NCI-H524 (cell line): ENCODE results near the gene ARPC2.

Experiments
- DNase-seq, 2 experiments: peaks; one replicate each; lab custom pipeline; 2025; lab: John Stamatoyannopoulos, UW

Gene ARPC2

DNA sequence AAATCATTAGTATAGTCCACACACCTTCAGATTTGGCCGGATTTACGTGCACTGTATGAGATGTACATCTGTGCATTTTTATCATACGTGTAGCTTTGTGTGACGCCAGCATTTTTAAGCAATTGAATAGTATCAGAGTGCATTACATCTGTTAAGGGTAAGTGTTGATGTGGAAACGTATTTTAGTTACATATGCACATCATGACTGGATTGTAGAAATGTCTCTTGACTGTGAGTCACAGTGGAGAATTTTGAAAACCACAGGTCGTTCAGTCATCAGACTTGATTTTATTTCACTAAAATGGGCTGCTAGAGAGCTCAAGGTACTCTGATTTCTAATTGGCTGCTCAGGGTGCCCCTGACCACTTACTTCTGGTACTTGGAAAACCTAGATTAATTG is 38.5 kb downstream of the ARPC2 start:
- DNase-seq = no peak

- no peak for DNase-seq
These were observed 39.8 kb downstream of the ARPC2 start for GRCh38 chr2:218256612-218257350.

- DNase-seq = no peak
These were observed 40.5 kb downstream of the ARPC2 start for GRCh38 chr2:218257390-218257981.

DNA sequence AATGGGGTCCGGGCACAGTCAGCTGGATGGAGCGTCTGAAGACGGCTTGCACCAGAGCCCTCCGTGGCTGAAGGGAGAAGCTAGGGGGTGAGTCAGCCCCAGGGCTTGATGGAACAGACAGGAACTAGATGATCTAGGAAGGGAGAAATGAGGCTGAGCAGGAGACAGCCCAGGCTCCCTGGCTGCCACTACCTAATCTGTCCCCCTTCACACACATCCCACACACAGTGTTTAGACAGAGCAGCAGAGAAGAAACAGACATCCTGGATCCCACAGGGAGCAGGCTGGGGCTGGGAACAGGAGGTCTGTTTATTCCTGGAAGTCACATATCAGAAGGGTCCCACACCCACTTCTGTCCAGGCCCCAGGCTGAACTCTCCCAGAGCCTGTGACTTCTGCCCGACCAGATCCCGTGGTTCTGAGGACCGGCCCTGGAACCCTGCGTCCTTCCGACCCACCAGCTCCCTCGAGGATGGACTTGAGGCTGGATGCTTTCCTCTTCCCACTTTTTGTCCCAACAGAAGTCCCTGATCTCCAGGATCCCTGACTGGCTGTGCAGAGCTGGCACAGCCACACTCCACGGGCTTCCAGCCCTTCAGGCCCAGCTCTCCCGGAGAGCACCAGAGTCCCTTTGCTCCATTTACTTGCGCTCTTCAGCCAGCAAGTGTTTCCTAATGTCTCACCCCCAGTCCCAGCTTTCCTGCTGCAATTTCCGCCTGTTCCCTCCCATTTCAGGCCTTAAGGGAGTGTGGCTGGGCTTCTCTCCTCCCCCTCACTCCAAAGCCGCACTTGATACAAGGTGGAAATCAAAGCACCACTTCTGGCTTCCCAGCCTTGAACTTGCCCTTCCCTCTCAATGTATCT is 42.3 kb downstream of the ARPC2 start:
- no peak for DNase-seq

DNA sequence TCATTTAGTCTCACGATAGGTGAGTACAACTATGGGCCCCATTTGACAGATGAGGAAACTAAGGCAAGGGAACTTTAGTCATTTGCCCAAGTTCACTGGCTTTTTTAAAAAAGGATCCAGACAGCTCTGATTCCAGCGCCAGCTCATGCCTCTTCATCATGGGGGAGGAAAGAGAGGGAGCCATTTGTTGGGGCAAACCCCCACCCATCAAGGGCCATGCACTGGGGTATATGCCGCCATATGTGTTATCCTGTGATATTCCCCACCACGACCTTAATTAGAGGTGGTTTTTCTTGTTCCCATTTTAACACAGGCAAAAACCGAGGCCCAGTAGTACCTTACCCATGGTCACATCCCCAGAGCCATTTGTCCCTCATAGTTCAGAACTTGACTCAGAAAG is 43.2 kb downstream of the ARPC2 start:
- DNase-seq = no peak

DNA sequence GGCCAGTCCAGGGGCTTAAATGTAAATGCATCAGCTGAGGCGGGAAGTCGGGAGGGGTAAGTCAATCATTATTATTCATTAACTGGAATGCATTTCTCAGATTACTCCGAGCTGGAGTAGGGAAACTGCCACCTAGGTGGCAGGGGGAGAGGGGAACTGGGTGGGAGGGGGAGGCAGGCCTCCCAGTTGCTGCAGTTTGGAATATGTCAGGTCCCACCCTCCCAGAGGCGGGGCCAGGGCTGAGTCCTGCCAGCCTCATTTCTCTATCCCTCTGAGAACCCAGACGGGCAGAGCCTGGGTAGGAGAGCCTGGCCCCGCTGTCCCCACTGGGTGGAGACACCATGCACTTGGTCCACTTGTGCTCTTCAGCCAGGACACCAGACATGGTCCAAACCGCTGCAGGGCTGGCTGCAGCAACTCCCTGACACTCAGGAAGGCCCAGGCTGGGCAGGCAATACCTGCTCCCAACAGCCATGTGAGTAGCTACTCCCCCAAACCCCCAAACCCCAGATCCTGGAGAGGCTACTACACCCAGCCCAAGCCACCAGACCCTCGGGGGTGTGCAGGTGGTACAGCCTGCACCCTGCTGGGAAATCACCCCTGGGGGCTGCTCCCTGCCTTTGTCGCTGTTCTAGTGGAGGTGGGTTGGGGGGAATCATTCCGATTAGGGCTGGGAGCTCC is 43.9 kb downstream of the ARPC2 start, which contains the start of gene GPBAR1:
GPBAR1 (plus strand) TSS at position 274 of the 681 bp plus-strand sequence. CDS start 1,710 bp downstream, outside the sequence.
- no peak for DNase-seq

DNA sequence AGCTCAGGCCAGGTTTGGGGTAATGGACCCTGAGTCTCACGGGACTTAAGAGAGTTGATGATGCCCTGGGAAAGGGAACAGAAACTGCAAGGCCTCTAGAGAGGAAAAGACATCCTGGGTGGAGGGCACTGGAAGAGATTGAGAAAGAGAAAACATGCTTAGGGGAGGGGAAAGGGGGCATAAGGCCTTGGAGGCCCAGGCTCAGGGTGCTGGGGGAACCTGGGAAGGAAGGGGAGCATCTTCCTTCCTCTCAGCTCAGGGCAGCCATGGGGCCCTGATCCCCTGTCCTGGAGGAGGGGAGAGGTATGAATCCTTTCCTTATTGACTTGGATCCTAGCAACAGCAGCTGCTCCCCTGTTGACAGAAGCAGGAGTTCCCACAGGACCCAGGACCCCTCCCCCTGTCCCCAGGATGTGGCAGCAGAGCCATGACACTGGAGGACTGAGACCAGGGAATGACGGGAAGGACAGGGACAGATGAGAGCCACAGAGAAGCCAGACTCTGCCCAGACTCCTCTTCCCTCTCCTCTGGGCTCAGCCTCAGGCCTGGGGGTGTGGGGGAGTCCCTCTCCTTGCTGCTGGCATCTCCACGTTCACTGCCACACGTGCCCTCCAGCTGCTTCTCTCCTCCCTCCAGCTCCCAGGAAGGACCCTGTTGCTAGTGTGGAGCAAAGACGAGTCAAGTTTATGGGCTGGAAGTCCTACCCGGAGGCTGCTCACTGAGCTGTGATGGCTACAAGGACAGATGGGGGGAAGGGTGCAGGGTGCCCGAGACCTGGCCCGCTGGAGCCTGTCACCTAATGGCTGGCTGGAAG is 44.6 kb downstream of the ARPC2 start:
- no peak for DNase-seq

GRCh38 chr2:218262237-218262600 is 45.2 kb downstream of the ARPC2 start:
- DNase-seq = no peak

DNA sequence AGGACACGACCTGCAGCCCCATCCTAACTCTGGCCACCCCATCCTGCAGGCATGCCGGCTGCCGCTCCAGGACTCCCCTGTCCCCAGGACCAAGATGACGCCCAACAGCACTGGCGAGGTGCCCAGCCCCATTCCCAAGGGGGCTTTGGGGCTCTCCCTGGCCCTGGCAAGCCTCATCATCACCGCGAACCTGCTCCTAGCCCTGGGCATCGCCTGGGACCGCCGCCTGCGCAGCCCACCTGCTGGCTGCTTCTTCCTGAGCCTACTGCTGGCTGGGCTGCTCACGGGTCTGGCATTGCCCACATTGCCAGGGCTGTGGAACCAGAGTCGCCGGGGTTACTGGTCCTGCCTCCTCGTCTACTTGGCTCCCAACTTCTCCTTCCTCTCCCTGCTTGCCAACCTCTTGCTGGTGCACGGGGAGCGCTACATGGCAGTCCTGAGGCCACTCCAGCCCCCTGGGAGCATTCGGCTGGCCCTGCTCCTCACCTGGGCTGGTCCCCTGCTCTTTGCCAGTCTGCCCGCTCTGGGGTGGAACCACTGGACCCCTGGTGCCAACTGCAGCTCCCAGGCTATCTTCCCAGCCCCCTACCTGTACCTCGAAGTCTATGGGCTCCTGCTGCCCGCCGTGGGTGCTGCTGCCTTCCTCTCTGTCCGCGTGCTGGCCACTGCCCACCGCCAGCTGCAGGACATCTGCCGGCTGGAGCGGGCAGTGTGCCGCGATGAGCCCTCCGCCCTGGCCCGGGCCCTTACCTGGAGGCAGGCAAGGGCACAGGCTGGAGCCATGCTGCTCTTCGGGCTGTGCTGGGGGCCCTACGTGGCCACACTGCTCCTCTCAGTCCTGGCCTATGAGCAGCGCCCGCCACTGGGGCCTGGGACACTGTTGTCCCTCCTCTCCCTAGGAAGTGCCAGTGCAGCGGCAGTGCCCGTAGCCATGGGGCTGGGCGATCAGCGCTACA is 45.9 kb downstream of the ARPC2 start:
- no peak for DNase-seq

GRCh38 chr2:218263817-218264641 is 47.0 kb downstream of the ARPC2 start:
- no peak for DNase-seq

- no peak for DNase-seq
These were observed 48.0 kb downstream of the ARPC2 start for GRCh38 chr2:218264773-218265561.

- no peak for DNase-seq
These were observed 48.6 kb downstream of the ARPC2 start for GRCh38 chr2:218265626-218266025.

GRCh38 chr2:218266316-218266979 is 49.5 kb downstream of the ARPC2 start:
- no peak for DNase-seq

DNA sequence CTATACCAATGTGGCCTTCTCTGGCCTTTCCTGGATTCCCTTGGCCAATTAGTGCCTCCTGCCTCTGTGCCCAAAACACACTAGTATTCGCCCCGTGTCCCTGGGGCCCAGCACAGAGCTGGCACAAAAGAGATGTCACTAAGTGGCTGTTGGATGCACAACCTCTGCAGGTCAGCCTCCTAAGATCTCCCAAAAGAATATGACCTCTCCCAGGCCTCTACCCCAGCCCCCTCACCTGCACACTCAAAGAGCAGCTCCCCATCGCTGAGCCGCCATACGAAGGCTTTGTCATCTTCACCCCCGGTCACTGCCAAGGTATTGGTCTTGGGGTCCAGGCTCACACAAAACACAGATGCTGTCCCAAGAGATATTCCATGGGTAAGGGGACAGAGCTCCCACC is 50.3 kb downstream of the ARPC2 start:
- no peak for DNase-seq

DNA sequence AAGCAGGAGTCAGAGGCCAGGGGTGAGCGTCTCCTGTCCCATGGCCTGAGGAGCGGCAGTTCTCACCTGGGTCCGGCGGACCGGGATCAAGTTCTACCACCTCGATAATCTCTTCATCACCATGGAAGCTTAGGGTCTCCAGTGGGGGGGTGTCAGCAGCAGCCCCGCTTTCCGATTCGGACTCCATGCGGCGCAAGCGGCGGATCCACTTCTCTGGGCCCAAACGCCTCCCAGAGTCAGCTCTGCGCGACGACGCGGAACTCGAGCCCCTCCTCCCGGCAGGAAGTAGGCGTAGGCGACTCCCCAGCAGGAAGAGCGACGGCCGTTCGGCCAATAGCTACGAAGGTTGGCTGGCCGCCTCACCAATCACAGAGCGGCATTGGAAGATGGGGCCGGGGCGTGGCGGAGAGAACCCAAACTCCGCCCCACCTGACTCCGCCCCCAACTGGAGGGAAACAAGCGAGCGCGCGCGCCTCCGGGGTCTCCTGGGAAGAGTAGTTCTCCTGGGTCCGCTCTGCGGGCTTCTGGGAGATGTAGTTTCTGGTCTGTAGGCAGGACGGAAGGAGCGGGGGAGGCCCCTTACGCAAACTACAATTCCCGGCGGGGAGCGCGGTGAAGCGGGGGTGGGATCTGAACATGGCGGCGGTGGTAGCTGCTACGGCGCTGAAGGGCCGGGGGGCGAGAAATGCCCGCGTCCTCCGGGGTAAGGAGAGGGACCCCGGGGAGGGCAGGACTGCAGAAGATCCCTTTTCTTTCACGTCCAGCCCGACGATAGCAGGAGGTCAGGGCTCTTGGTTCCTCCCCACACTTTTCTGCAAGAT is 53.1 kb downstream of the ARPC2 start, which contains the start of the genes AAMP and PNKD:
AAMP (minus strand) TSS at position 238 of the 821 bp plus-strand sequence; CDS start at position 187, 51 bp downstream.
PNKD (plus strand) TSS at position 620 of the 821 bp plus-strand sequence; CDS start at position 637, 17 bp downstream.
- peak; percentile 96 to 99 for DNase-seq

DNA sequence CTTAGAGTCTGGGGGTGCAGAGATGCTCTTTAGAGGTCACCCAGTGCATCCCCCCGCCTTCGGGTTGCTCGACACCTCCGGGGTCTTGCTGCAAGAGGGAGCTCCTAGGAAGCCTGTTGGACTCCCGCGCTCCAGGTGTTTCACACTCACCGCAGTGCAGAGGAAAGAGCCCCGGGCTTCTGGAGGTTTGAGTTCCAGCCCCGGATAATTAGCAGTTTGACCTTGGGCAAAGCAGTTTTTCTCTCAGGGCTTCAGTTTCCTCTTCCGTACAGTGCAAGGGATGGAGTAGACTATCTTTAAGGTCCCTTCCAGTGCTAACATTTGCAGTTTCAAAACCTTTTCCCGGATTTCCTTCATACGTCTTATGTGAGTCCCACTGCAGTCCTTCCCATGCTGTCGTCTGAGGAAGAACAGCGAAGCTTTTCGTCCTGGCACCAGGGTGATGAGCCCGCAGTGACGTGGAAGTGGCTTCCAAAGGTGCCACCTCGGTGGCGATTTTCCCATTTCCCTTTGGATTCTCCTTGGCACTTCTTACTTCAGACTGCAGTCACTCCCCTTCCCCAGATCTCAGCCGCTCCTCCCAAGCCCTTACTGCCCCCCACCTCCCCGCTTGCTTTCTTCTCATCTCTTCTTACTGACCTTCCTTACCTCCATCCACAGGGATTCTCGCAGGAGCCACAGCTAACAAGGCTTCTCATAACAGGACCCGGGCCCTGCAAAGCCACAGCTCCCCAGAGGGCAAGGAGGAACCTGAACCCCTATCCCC is 53.9 kb downstream of the ARPC2 start:
- DNase-seq = peak in 1 of 2 experiments; percentile 57
